H9 (cell line): ENCODE results near the gene SLC23A2. TPM values are rescaled to one million over a fixed set of nuclear protein-coding genes. Genes with fewer than 3 reads are reported as not detected.

ENCODE experiments used
- DNase-seq: peaks from one replicate; pipeline ENCODE4 v3.0.0-alpha.2; 2017
- H2AFZ ChIP-seq: one replicate; pipeline ENCODE4 v1.6.1; 2013; ENCODE audit warnings: mild to moderate bottlenecking, low read length, control low read depth, moderate library complexity
- H2AK5ac ChIP-seq: 2 replicates; pipeline ENCODE4 v1.6.1; 2013; ENCODE audit warnings: low read length, control low read depth, mixed read lengths; ENCODE audit not compliant: insufficient read length
- H2BK120ac ChIP-seq: one replicate; pipeline ENCODE4 v1.6.1; 2013; ENCODE audit warnings: low read depth, mild to moderate bottlenecking, low read length, control low read depth, inconsistent platforms; ENCODE audit not compliant: poor library complexity, severe bottlenecking
- H2BK12ac ChIP-seq: 2 replicates; pipeline ENCODE4 v1.6.1; 2013; ENCODE audit warnings: low read length, control low read depth, mixed read lengths, low read depth; ENCODE audit not compliant: insufficient read length
- H2BK15ac ChIP-seq: 2 replicates; pipeline ENCODE4 v1.6.1; 2013; ENCODE audit warnings: low read depth, low read length, control low read depth
- H2BK20ac ChIP-seq: one replicate; pipeline ENCODE4 v1.6.1; 2013; ENCODE audit warnings: low read depth, mild to moderate bottlenecking, low read length, control low read depth, inconsistent platforms; ENCODE audit not compliant: poor library complexity, severe bottlenecking
- H2BK5ac ChIP-seq: 2 replicates; pipeline ENCODE4 v1.6.1; 2013; ENCODE audit warnings: low read length, control low read depth, mixed read lengths; ENCODE audit not compliant: insufficient read length
- H3K14ac ChIP-seq: 2 replicates; pipeline ENCODE4 v1.6.1; 2013; ENCODE audit warnings: low read length, control low read depth; ENCODE audit not compliant: insufficient read depth
- H3K18ac ChIP-seq: 2 replicates; pipeline ENCODE4 v1.6.1; 2013; ENCODE audit warnings: low read depth, mild to moderate bottlenecking, mixed read lengths, low read length, control low read depth; ENCODE audit not compliant: insufficient read length
- H3K23ac ChIP-seq: 2 replicates; pipeline ENCODE4 v1.6.1; 2013; ENCODE audit warnings: low read length, control low read depth, mixed read lengths, low read depth; ENCODE audit not compliant: insufficient read length
- H3K23me2 ChIP-seq: 2 replicates; pipeline ENCODE4 v1.6.1; 2013; ENCODE audit warnings: low read depth, mild to moderate bottlenecking, mixed read lengths, low read length, control low read depth; ENCODE audit not compliant: insufficient read length, poor library complexity, severe bottlenecking
- H3K27ac ChIP-seq: 2 replicates; pipeline ENCODE4 v1.5.1; 2013; ENCODE audit warnings: low read length, control low read depth, mixed read lengths, low read depth; ENCODE audit not compliant: insufficient read length
- H3K27me3 ChIP-seq: 2 replicates; pipeline ENCODE4 v1.6.1; 2013; ENCODE audit warnings: low read length, control low read depth, inconsistent platforms; ENCODE audit not compliant: insufficient read depth
- H3K4ac ChIP-seq: 2 replicates; pipeline ENCODE4 v1.6.1; 2013; ENCODE audit warnings: low read depth, mild to moderate bottlenecking, control low read depth, inconsistent platforms, low read length, moderate library complexity
- H3K4me1 ChIP-seq: 2 replicates; pipeline ENCODE4 v1.6.1; 2013; ENCODE audit warnings: low read length, control low read depth, inconsistent platforms; ENCODE audit not compliant: insufficient read depth
- H3K4me2 ChIP-seq: 2 replicates; pipeline ENCODE4 v1.6.1; 2013; ENCODE audit warnings: low read length, control low read depth, mixed read lengths; ENCODE audit not compliant: insufficient read length, insufficient read depth
- H3K56ac ChIP-seq: 2 replicates; pipeline ENCODE4 v1.6.1; 2013; ENCODE audit warnings: low read depth, mild to moderate bottlenecking, mixed read lengths, low read length, control low read depth; ENCODE audit not compliant: insufficient read length
- H3K79me1 ChIP-seq: 2 replicates; pipeline ENCODE4 v1.6.1; 2013; ENCODE audit warnings: low read depth, mild to moderate bottlenecking, moderate library complexity, low read length, control low read depth, inconsistent platforms; ENCODE audit not compliant: insufficient read depth, poor library complexity, severe bottlenecking
- H3K79me2 ChIP-seq: 2 replicates; pipeline ENCODE4 v1.6.1; 2013; ENCODE audit warnings: low read length, control low read depth, inconsistent platforms; ENCODE audit not compliant: insufficient read depth
- H3K9ac ChIP-seq: 2 replicates; pipeline ENCODE4 v1.6.1; 2013; ENCODE audit warnings: low read length, control low read depth, mixed read lengths; ENCODE audit not compliant: insufficient read length; ENCODE audit errors: extremely low read depth
- H3K9me3 ChIP-seq: one replicate; pipeline ENCODE4 v1.6.1; 2013; ENCODE audit warnings: low read depth, low read length, inconsistent platforms; ENCODE audit not compliant: control insufficient read depth
- H3T11ph ChIP-seq: one replicate; pipeline ENCODE4 v1.6.1; 2013; ENCODE audit warnings: mild to moderate bottlenecking, low read length, control low read depth, inconsistent platforms
- H4K20me1 ChIP-seq: one replicate; pipeline ENCODE4 v1.6.1; 2013; ENCODE audit not compliant: control insufficient read depth, insufficient read length, insufficient read depth
- H4K5ac ChIP-seq: 2 replicates; pipeline ENCODE4 v1.6.1; 2013; ENCODE audit warnings: low read depth, mild to moderate bottlenecking, mixed read lengths, low read length, control low read depth; ENCODE audit not compliant: insufficient read length
- H4K8ac ChIP-seq: replicated peaks from 2 replicates; pipeline ENCODE4 v1.6.1; 2013; ENCODE audit warnings: low read length, control low read depth, mixed read lengths, low read depth; ENCODE audit not compliant: insufficient read length
- H4K91ac ChIP-seq: 2 replicates; pipeline ENCODE4 v1.6.1; 2013; ENCODE audit warnings: low read depth, mild to moderate bottlenecking, moderate library complexity, mixed read lengths, low read length, control low read depth; ENCODE audit not compliant: insufficient read length
- H3K27ac Mint-ChIP-seq, 3 experiments: 2 replicates in 2 of 3; 3 replicates in 1 of 3; pipeline ENCODE4 v1.8.0; 2020 to 2021; ENCODE audit warnings: mixed read lengths in 3 of 3, mild to moderate bottlenecking in 1 of 3, moderate library complexity in 1 of 3
- H3K27me3 Mint-ChIP-seq: 2 replicates; pipeline ENCODE4 v1.8.0; 2021; ENCODE audit warnings: low read depth, mild to moderate bottlenecking, moderate library complexity, mixed read lengths
- H3K36me3 Mint-ChIP-seq, 3 experiments: 2 replicates in 2 of 3; 3 replicates in 1 of 3; pipeline ENCODE4 v1.8.0; 2020 to 2021; ENCODE audit warnings: low read depth in 3 of 3, mixed read lengths in 3 of 3; ENCODE audit not compliant: insufficient read depth in 1 of 3
- H3K4me1 Mint-ChIP-seq, 2 experiments: 2 replicates each; pipeline ENCODE4 v1.8.0; 2020; ENCODE audit warnings: mixed read lengths in 2 of 2
- H3K4me3 Mint-ChIP-seq, 2 experiments: 2 replicates in 1 of 2; 3 replicates in 1 of 2; pipeline ENCODE4 v1.8.0; 2020 to 2021; ENCODE audit warnings: mild to moderate bottlenecking in 2 of 2, mixed read lengths in 2 of 2, moderate library complexity in 1 of 2
- H3K9me3 Mint-ChIP-seq, 2 experiments: 2 replicates in 1 of 2; 3 replicates in 1 of 2; pipeline ENCODE4 v1.8.0; 2020; ENCODE audit warnings: mild to moderate bottlenecking in 2 of 2, mixed read lengths in 2 of 2, moderate library complexity in 1 of 2
- WGBS: extraction: QIAGEN DNeasy Blood & Tissue Kit; methylation state at CpG from one replicate; pipeline ENCODE4 v1.1.7; 2013; ENCODE audit warnings: missing lambda C conversion rate, low lambda C conversion rate, mixed read lengths; ENCODE audit not compliant: insufficient read length; ENCODE audit errors: extremely low coverage; 5-methylcytosine and 5-hydroxymethylcytosine counted together
- total RNA-seq: library from RNA; stranded (reverse); gene quantifications from 2 replicates; pipeline ENCODE4 v1.2.1, GENCODE V29; 2021
- TF ChIP-seq, protein P1 (sequence below): fragments of 200-600 bp; sonication (generic); conservative IDR thresholded peaks from 3 replicates; pipeline ENCODE4 v1.8.0; 2021; ENCODE audit warnings: antibody characterized with exemption, mild to moderate bottlenecking

Gene SLC23A2
- total RNA-seq, 1 experiment from 2014 or later, result 16.5 TPM

DNA sequence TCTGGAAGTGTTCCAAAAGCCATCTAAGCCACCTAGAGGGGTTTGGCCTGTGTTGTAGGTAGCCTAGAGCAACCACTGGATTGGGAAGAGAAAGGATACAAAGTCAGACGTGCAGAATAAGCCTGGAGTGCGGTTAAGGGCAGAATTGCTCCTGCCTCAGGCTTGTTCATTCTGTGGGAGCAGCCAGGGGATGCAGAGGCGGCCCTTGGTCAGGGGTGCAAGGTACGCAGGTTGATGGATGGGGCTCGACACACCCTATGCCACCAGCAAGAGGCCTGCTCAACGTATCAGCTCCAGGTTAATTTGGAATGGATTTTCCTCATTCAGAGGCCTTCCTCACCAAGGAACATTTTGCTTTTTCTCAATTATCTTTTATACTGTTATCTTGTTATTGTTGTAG lies 129.8 kb downstream of the SLC23A2 start:
- no CpG with 5 or more reads among the region's 6 CpGs for WGBS
- H3K9me3 Mint-ChIP-seq, result no peaks in the 10 kb centered on the region
- Histone ChIP-seq H4K8ac (no peak overlapping the region), H3K79me2 (no peaks in the 10 kb centered on the region), H3K79me1 (no peaks in the 10 kb centered on the region), H3T11ph (no peak overlapping the region), H3K14ac (no peak overlapping the region), H3K23me2 (no peaks in the 10 kb centered on the region), H4K5ac (no peak overlapping the region), H3K9me3 (no peaks in the 10 kb centered on the region), H4K20me1 (no peaks in the 10 kb centered on the region), H3K27ac (no peak overlapping the region), H4K91ac (no peak overlapping the region), H3K27me3 (no peaks in the 10 kb centered on the region), H2BK12ac (no peak overlapping the region), H2AK5ac (no peak overlapping the region), H3K56ac (no peak overlapping the region), H3K18ac (no peak overlapping the region), H3K4me2 (no peak overlapping the region), H2BK15ac (no peak overlapping the region), H2BK120ac (no peak overlapping the region), H3K4ac (no peak overlapping the region), H2AFZ (no peak overlapping the region), H3K9ac (no peak overlapping the region), H2BK5ac (no peak overlapping the region), H3K4me1 (no peaks in the 10 kb centered on the region), H3K23ac (no peak overlapping the region), H2BK20ac (no peak overlapping the region)
- H3K4me1 Mint-ChIP-seq, result peaks cover 0 to 2% of the 10 kb centered on the region in 2 experiments; a peak in 1 of 4 replicates
- peaks cover 2 to 20% (median 19%) of the 10 kb centered on the region in 3 experiments; a peak in 5 of 7 replicates for H3K36me3 Mint-ChIP-seq
- TF ChIP-seq, protein P1, sequence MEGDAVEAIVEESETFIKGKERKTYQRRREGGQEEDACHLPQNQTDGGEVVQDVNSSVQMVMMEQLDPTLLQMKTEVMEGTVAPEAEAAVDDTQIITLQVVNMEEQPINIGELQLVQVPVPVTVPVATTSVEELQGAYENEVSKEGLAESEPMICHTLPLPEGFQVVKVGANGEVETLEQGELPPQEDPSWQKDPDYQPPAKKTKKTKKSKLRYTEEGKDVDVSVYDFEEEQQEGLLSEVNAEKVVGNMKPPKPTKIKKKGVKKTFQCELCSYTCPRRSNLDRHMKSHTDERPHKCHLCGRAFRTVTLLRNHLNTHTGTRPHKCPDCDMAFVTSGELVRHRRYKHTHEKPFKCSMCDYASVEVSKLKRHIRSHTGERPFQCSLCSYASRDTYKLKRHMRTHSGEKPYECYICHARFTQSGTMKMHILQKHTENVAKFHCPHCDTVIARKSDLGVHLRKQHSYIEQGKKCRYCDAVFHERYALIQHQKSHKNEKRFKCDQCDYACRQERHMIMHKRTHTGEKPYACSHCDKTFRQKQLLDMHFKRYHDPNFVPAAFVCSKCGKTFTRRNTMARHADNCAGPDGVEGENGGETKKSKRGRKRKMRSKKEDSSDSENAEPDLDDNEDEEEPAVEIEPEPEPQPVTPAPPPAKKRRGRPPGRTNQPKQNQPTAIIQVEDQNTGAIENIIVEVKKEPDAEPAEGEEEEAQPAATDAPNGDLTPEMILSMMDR, result no peak
- DNase-seq, result no peak
- no peaks in the 10 kb centered on the region for H3K27me3 Mint-ChIP-seq
- peak overlapping the region in 1 of 3 experiments; percentile 40; a peak in 1 of 7 replicates for H3K27ac Mint-ChIP-seq
- H3K4me3 Mint-ChIP-seq, result no peak overlapping the region
